ENCODE measurements around the gene ADAT3. TPM values are rescaled to one million over a fixed set of nuclear protein-coding genes. Genes with fewer than 3 reads are reported as not detected.

ADAT3 gene
- total RNA-seq = 10 to 100 TPM; 18.7 to 73.2 (median 30.3) TPM

DNA sequence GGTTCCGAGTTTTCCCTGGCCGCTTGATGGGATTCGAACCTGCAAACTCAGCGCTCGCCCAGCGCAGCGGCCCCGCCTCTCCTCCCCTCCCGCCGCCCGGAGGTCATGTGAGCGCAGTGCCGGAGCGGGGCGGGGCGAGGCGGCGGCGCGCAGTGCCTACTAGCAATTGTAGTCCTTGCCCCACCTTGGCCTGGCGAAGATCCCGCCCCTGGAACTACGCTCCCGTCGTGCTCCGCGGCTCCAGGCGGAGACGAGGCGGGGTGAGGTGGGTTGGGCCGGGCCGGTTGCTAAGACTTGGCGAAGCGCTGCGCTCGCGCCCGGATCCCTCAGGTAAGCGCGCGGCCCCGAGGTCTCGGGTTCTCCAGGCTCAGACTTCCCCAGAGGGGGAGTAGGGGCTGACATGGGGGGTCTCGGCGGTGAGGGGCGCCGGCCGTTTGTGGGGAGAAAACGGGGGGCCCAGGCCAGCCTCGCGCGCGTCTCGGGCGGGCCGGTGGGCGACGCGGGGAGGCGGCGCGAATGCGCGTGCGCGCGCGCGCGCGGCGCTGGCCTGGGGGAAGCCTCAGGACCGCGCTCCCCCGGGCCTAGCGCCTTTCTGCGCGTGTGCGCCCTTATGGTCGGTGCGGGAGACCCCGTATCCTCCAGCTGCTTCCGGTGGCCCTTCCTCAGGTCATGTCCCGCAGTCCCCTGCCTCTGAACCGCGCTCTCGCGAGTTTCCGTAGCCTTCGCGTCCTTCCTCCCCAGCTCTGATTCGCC lies at the start of gene ADAT3, which contains the start of gene SCAMP4:
Gene ADAT3, plus strand, starts transcription at position 290 of the 753 bp plus-strand sequence. CDS start 6,649 bp downstream, outside the sequence.
Gene SCAMP4, plus strand, starts transcription at position 290 of the 753 bp plus-strand sequence. CDS start 9,621 bp downstream, outside the sequence.
- peaks cover 11 to 56% (median 48%) of the 10 kb centered on the region in 4 donors for H3K4me1 ChIP-seq
- intact Hi-C loops (cut with DNase I; ENCODE audit: low total_unique reads) (no loop called here), in situ Hi-C loops (cut with MboI; ENCODE audit: low pct_ligation_motif_present in 1 of 4, low pct_unique_long_range_greater_than_20kb in 1 of 4, low sequenced_read_pairs in 3 of 4) (no loop called here)

GRCh38 chr19:1855828-1856255 lies 49.4 kb upstream of the ADAT3 start:
- peak overlapping the region; percentile 91 to 96 (median 93) for H3K27ac ChIP-seq
- H3K27me3 ChIP-seq = no peaks in the 10 kb centered on the region
- DNase-seq = no peak
- no peaks in the 10 kb centered on the region for H3K9me3 ChIP-seq
- in situ Hi-C loops (cut with MboI; ENCODE audit: low pct_ligation_motif_present in 1 of 4, low pct_unique_long_range_greater_than_20kb in 1 of 4, low sequenced_read_pairs in 3 of 4) = no loop called here
- peaks cover 64 to 92% (median 88%) of the 10 kb centered on the region in 4 donors for H3K4me1 ChIP-seq
- H3K4me3 ChIP-seq = peak overlapping the region in 3 of 4 donors; percentile 31 to 55 (median 49)
- intact Hi-C loops (cut with DNase I; ENCODE audit: low total_unique reads) = no loop called here
- H3K36me3 ChIP-seq = no peaks in the 10 kb centered on the region
- TF ChIP-seq POLR2A (IDR thresholded peaks at IDR 0.05) (no peak), CTCF (IDR thresholded peaks at IDR 0.05) (peak in 1 of 5 experiments; percentile 9)
- WGBS, 2 donors (ENCODE audit: low coverage in 1 of 2) = 5% methylated on average over 10 of the region's 13 CpGs; no CpG with 5 or more reads in 1 of the 2 donors

More for the DNA sequence above, at the start of gene ADAT3, which contains the start of gene SCAMP4:
- 0% methylated on average over 41 of the region's 92 CpGs; no CpG with 5 or more reads in 1 of the 2 donors for WGBS, 2 donors (ENCODE audit: low coverage in 1 of 2)
- peak; percentile 81 to 95 (median 90) for TF ChIP-seq POLR2AphosphoS5 (IDR thresholded peaks at IDR 0.05)
- TF ChIP-seq EP300 (IDR thresholded peaks at IDR 0.05; ENCODE audit: low read depth) = no peak
- peak in 1 of 5 experiments; percentile 30 for TF ChIP-seq CTCF (IDR thresholded peaks at IDR 0.05)
- peak; percentile 91 for TF ChIP-seq POLR2A (IDR thresholded peaks at IDR 0.05)
- Histone ChIP-seq H3K27me3 (no peaks in the 10 kb centered on the region), H3K27ac (peak within 1 kb of the TSS; percentile 88 to 92 (median 92)), H3K4me3 (peak within 1 kb of the TSS; percentile 58 to 86 (median 74)), H3K9me3 (no peaks in the 10 kb centered on the region), H3K36me3 (no peaks in the 10 kb centered on the region)
- peak; percentile 99 for DNase-seq

GRCh38 chr19:1856345-1856697 lies 48.9 kb upstream of the ADAT3 start:
- intact Hi-C loops (cut with DNase I; ENCODE audit: low total_unique reads) (no loop called here), in situ Hi-C loops (cut with MboI; ENCODE audit: low pct_ligation_motif_present in 1 of 4, low pct_unique_long_range_greater_than_20kb in 1 of 4, low sequenced_read_pairs in 3 of 4) (no loop called here)
- Histone ChIP-seq H3K9me3 (no peaks in the 10 kb centered on the region), H3K27me3 (no peaks in the 10 kb centered on the region), H3K4me3 (peak overlapping the region; percentile 8 to 55 (median 40)), H3K36me3 (no peaks in the 10 kb centered on the region), H3K27ac (peak overlapping the region; percentile 91 to 96 (median 93)), H3K4me1 (peaks cover 65 to 96% (median 92%) of the 10 kb centered on the region in 4 donors)
- TF ChIP-seq POLR2AphosphoS5 (IDR thresholded peaks at IDR 0.05) (no peak), POLR2A (IDR thresholded peaks at IDR 0.05) (no peak), CTCF (IDR thresholded peaks at IDR 0.05) (no peak), EP300 (IDR thresholded peaks at IDR 0.05; ENCODE audit: low read depth) (no peak)
- no peak for DNase-seq
- WGBS, 2 donors (ENCODE audit: low coverage in 1 of 2) = 18% methylated on average over 5 of the region's 6 CpGs; no CpG with 5 or more reads in 1 of the 2 donors
